HepG2 (cell line): ENCODE measurements around the gene IFIH1. TPM values are rescaled to one million over a fixed set of nuclear protein-coding genes. Genes with fewer than 3 reads are reported as not detected.

Source experiments
- ATAC-seq: fragments of 200-7000 bp; cut with Tn5 transposase; 3 replicates; pipeline ENCODE4 v1.9.1; 2020; ENCODE audit warnings: mild to moderate bottlenecking, moderate library complexity
- BruUV-seq: library from RNA; stranded (reverse); fragments of 400-500 nt; replicated peaks from 2 replicates; lab custom pipeline; 2021; lab: Mats Ljungman, UMichigan
- CTCF ChIA-PET: fragments of 300-600 bp; formaldehyde crosslinking; extraction: SDS; loops from one replicate; lab custom pipeline; 2021; ENCODE audit warnings: low total read pairs, inconsistent platforms, low intra/inter-chr PET ratio; lab: Yijun Ruan, JAX
- POLR2A ChIA-PET: fragments of 350-600 bp; sonication (Branson Sonifier 250); formaldehyde crosslinking; loops from one replicate; lab custom pipeline; 2020; ENCODE audit warnings: antibody characterized with exemption, inconsistent platforms; lab: Yijun Ruan, JAX
- DNase-seq: peaks from one replicate; pipeline ENCODE4 v3.0.0-alpha.2; 2015; ENCODE audit warnings: low spot score
- FAIRE-seq: peaks from 3 replicates; lab custom pipeline; 2011; peaks lifted over from hg19 to GRCh38; lab: Jason Lieb, UNC
- H2AFZ ChIP-seq: one replicate; pipeline ENCODE4 v1.6.1; 2011; ENCODE audit warnings: low read length, inconsistent platforms
- H3K27ac ChIP-seq: fragments of 300-600 bp; 3 replicates; pipeline ENCODE4 v1.8.0; 2011; ENCODE audit warnings: mixed run types, mild to moderate bottlenecking, mixed read lengths, low read length, inconsistent platforms; ENCODE audit not compliant: insufficient read depth; ENCODE audit errors: extremely low read length
- H3K27me3 ChIP-seq, 2 experiments: fragments of 200-600 bp in 1 of 2; 2 replicates in 1 of 2; 3 replicates in 1 of 2; pipeline versions ENCODE4 v1.6.0 to v1.8.0; 2011; ENCODE audit warnings: low read length in 2 of 2, mild to moderate bottlenecking in 2 of 2, moderate library complexity in 2 of 2, inconsistent platforms in 1 of 2; ENCODE audit not compliant: insufficient read depth in 2 of 2, control insufficient read depth in 1 of 2
- H3K36me3 ChIP-seq, 2 experiments: fragments of 200-600 bp in 1 of 2; replicated peaks in 1 of 2; 2 replicates in 1 of 2; 3 replicates in 1 of 2; pipeline versions ENCODE4 v1.5.1 to v1.8.0; 2011; ENCODE audit warnings: low read length in 2 of 2, inconsistent platforms in 1 of 2; ENCODE audit not compliant: insufficient read depth in 2 of 2, control insufficient read depth in 1 of 2
- H3K4me1 ChIP-seq: 2 replicates; pipeline ENCODE4 v1.5.1; 2012; ENCODE audit warnings: low read length, inconsistent platforms; ENCODE audit not compliant: insufficient read depth
- H3K4me2 ChIP-seq: 2 replicates; pipeline ENCODE4 v1.6.0; 2011; ENCODE audit warnings: low read depth, low read length, inconsistent platforms
- H3K4me3 ChIP-seq, 3 experiments: fragments of 200-600 bp in 1 of 3; sonication (generic), shearing (Covaris generic) in 1 of 3; replicated peaks in 1 of 3; 2 replicates each; pipeline ENCODE4 v1.5.1; 2011 to 2016; ENCODE audit warnings: low read length in 3 of 3, inconsistent platforms in 2 of 3, low read depth in 2 of 3, mild to moderate bottlenecking in 2 of 3, control low read depth in 1 of 3, mixed read lengths in 1 of 3; ENCODE audit not compliant: insufficient read depth in 1 of 3
- H3K79me2 ChIP-seq: one replicate; pipeline ENCODE4 v1.6.1; 2011; ENCODE audit warnings: low read length, inconsistent platforms; ENCODE audit not compliant: insufficient read depth
- H3K9ac ChIP-seq: 2 replicates; pipeline ENCODE4 v1.6.0; 2011; ENCODE audit warnings: mild to moderate bottlenecking, low read depth, low read length, inconsistent platforms; ENCODE audit not compliant: insufficient read depth
- H3K9me3 ChIP-seq: 2 replicates; pipeline ENCODE4 v1.5.1; 2012; ENCODE audit warnings: mild to moderate bottlenecking, low read length
- H4K20me1 ChIP-seq: 2 replicates; pipeline ENCODE4 v1.6.0; 2011; ENCODE audit warnings: inconsistent platforms, mild to moderate bottlenecking, low read length, moderate library complexity; ENCODE audit not compliant: insufficient read depth
- CEBPG ChIP-seq: IDR thresholded peaks from 2 replicates; pipeline ENCODE4 v1.6.1; 2016
- GFI1 ChIP-seq: sonication (generic); formaldehyde crosslinking; IDR thresholded peaks from 2 replicates; pipeline ENCODE4 v1.5.0; 2020; ENCODE audit warnings: missing genetic modification reagents, mild to moderate bottlenecking, borderline replicate concordance
- ZNF317 ChIP-seq: sonication (generic); formaldehyde crosslinking; IDR thresholded peaks from 2 replicates; pipeline ENCODE4 v1.5.0; 2020; ENCODE audit warnings: mild to moderate bottlenecking, missing genetic modification reagents
- WGBS: methylation state at CpG from one replicate; pipeline ENCODE4 v1.1.6; 2017; ENCODE audit warnings: low lambda C conversion rate; 5-methylcytosine and 5-hydroxymethylcytosine counted together
- in situ Hi-C: cut with HindIII; loops from 2 replicates; pipeline ENCODE4 v1.10.0; 2017; ENCODE audit warnings: low pct_unique_long_range_greater_than_20kb; ENCODE audit not compliant: extremely low pct_ligation_motif_present
- intact Hi-C: fragments of 100-400 bp; cut with micrococcal nuclease; formaldehyde crosslinking; loops from one replicate; pipeline ENCODE4 v1.10.0; 2022; ENCODE audit not compliant: unreplicated experiment
- polyA plus RNA-seq, 8 experiments: library from polyadenylated mRNA; depleted of rRNA in 3 of 8; stranded (reverse) in 7 of 8; unstranded in 1 of 8; fragments of >200 nt; fragmentation: Illumina TruSeq in 4 of 8; extraction: Trizol in 4 of 8; gene quantifications; 2 replicates each; pipeline versions ENCODE4 v1.2.1 to v1.2.3, GENCODE V29; 2011 to 2016; ENCODE audit warnings: low read depth in 4 of 8, missing spikeins in 1 of 8, mixed read lengths in 1 of 8; ENCODE audit not compliant: insufficient read depth in 1 of 8
- total RNA-seq, 5 experiments: library from RNA; depleted of rRNA; stranded (reverse); fragments of >200 nt; fragmentation: Illumina TruSeq; extraction: Trizol; gene quantifications; 2 replicates each; pipeline ENCODE4 v1.2.3, GENCODE V29; 2016; ENCODE audit warnings: low read depth in 1 of 5
- TF ChIP-seq, protein P1 (sequence below): sonication (generic); formaldehyde crosslinking; IDR thresholded peaks from 2 replicates; pipeline ENCODE4 v1.4.0; 2020; ENCODE audit warnings: mild to moderate bottlenecking, missing genetic modification reagents
- TF ChIP-seq, protein P2 (sequence below): IDR thresholded peaks from 2 replicates; pipeline ENCODE4 v1.6.1; 2016; ENCODE audit warnings: low read depth, missing genetic modification reagents, missing compliant biosample characterization

IFIH1 gene
- total and polyA plus RNA-seq, 2 of the 13 experiments (the other 11 are each of a cell fraction or from before 2014, with no cell fraction given), result 1.5 to 11.5 TPM

DNA sequence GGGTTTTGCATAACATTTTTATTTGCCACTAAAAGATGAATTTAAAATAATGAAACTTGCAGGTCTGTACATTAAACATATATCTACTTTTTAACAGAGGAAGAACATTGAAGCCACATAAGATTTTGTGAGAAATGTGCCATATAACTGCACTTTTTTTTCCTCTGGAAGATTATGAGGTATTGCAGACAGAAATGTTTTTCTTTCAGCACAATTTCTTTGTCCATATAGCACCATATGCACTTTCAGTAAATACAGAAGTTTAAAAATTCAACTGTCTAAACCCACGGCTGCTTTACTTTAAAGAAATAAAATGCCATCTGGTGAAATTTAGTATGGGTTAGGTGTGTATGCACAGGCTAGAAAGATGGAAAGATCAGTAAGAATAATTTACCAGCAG is 74.8 kb downstream of the IFIH1 start:
- H3K36me3 ChIP-seq, result no peaks in the 10 kb centered on the region
- H3K79me2 ChIP-seq, result no peaks in the 10 kb centered on the region
- no peak for DNase-seq
- CTCF ChIA-PET, result no interaction called here
- intact Hi-C loops (no loop called here), in situ Hi-C loops (no loop called here)
- POLR2A ChIA-PET, result no interaction called here
- WGBS, result 0% methylated on average over 1 of the region's 1 CpG
- no peak for FAIRE-seq
- no peak overlapping the region for H2AFZ ChIP-seq
- H3K27me3 ChIP-seq, result no peaks in the 10 kb centered on the region
- no peak for ATAC-seq
- no peak overlapping the region for H3K27ac ChIP-seq
- no TSS peak for BruUV-seq
- no peak overlapping the region for H3K9ac ChIP-seq
- no peak overlapping the region for H3K4me2 ChIP-seq
- no peaks in the 10 kb centered on the region for H4K20me1 ChIP-seq
- H3K9me3 ChIP-seq, result no peaks in the 10 kb centered on the region
- no peaks in the 10 kb centered on the region for H3K4me1 ChIP-seq
- TF ChIP-seq, protein P1, sequence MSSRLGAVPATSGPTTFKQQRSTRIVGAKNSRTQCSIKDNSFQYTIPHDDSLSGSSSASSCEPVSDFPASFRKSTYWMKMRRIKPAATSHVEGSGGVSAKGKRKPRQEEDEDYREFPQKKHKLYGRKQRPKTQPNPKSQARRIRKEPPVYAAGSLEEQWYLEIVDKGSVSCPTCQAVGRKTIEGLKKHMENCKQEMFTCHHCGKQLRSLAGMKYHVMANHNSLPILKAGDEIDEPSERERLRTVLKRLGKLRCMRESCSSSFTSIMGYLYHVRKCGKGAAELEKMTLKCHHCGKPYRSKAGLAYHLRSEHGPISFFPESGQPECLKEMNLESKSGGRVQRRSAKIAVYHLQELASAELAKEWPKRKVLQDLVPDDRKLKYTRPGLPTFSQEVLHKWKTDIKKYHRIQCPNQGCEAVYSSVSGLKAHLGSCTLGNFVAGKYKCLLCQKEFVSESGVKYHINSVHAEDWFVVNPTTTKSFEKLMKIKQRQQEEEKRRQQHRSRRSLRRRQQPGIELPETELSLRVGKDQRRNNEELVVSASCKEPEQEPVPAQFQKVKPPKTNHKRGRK, result no peak
- no peak for TF ChIP-seq CEBPG (CRISPR knock-in tag)
- TF ChIP-seq, protein P2, sequence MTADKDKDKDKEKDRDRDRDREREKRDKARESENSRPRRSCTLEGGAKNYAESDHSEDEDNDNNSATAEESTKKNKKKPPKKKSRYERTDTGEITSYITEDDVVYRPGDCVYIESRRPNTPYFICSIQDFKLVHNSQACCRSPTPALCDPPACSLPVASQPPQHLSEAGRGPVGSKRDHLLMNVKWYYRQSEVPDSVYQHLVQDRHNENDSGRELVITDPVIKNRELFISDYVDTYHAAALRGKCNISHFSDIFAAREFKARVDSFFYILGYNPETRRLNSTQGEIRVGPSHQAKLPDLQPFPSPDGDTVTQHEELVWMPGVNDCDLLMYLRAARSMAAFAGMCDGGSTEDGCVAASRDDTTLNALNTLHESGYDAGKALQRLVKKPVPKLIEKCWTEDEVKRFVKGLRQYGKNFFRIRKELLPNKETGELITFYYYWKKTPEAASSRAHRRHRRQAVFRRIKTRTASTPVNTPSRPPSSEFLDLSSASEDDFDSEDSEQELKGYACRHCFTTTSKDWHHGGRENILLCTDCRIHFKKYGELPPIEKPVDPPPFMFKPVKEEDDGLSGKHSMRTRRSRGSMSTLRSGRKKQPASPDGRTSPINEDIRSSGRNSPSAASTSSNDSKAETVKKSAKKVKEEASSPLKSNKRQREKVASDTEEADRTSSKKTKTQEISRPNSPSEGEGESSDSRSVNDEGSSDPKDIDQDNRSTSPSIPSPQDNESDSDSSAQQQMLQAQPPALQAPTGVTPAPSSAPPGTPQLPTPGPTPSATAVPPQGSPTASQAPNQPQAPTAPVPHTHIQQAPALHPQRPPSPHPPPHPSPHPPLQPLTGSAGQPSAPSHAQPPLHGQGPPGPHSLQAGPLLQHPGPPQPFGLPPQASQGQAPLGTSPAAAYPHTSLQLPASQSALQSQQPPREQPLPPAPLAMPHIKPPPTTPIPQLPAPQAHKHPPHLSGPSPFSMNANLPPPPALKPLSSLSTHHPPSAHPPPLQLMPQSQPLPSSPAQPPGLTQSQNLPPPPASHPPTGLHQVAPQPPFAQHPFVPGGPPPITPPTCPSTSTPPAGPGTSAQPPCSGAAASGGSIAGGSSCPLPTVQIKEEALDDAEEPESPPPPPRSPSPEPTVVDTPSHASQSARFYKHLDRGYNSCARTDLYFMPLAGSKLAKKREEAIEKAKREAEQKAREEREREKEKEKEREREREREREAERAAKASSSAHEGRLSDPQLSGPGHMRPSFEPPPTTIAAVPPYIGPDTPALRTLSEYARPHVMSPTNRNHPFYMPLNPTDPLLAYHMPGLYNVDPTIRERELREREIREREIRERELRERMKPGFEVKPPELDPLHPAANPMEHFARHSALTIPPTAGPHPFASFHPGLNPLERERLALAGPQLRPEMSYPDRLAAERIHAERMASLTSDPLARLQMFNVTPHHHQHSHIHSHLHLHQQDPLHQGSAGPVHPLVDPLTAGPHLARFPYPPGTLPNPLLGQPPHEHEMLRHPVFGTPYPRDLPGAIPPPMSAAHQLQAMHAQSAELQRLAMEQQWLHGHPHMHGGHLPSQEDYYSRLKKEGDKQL (CRISPR knock-in tag), result no peak
- TF ChIP-seq GFI1 (CRISPR knock-in tag), result no peak
- no peak for TF ChIP-seq ZNF317 (CRISPR knock-in tag)
- TF ChIP-seq, all 625 proteins: peak for 0
- H3K4me3 ChIP-seq, result no peak overlapping the region
